Measurements from ENCODE around the gene GDF10. TPM values are rescaled to one million over a fixed set of nuclear protein-coding genes. Genes with fewer than 3 reads are reported as not detected.

GDF10 gene
- total and polyA plus RNA-seq, 2 donors (not counting 1 experiment from before 2014, with no cell fraction given): not detected

- no peak overlapping the region for H2AFZ ChIP-seq (ENCODE audit: insufficient read depth, low read depth, low read length, poor library complexity, severe bottlenecking)
- no peaks in the 10 kb centered on the region for H3K36me3 ChIP-seq (replicated peaks in 1 of 2; ENCODE audit: control extremely low read depth in 1 of 2, control insufficient read depth in 1 of 2, extremely low read depth in 1 of 2, insufficient read depth in 2 of 2, low read length in 1 of 2)
- DNase-seq: no peak
- no peaks in the 10 kb centered on the region for H4K20me1 ChIP-seq (ENCODE audit: control insufficient read depth, insufficient read depth, low read length, poor library complexity, severe bottlenecking)
- H3K4me1 ChIP-seq (ENCODE audit: control insufficient read depth in 2 of 2, insufficient read depth in 2 of 2, low read length in 2 of 2): peaks cover 0 to 1% of the 10 kb centered on the region in 2 donors
- no peak overlapping the region for H3K4me3 ChIP-seq (ENCODE audit: control extremely low read depth in 1 of 5, extremely low read depth in 1 of 5, insufficient read depth in 1 of 5, low read depth in 2 of 5, low read length in 4 of 5)
- no peak for ATAC-seq (ENCODE audit: low read depth)
- TF ChIP-seq EZH2 (IDR thresholded peaks at IDR 0.05; ENCODE audit: borderline replicate concordance, insufficient read depth, low read depth, low read length, poor library complexity, severe bottlenecking): no peak
- TF ChIP-seq CTCF (IDR thresholded peaks at IDR 0.05): no peak
- Mint-ChIP-seq H3K9me3 (ENCODE audit: insufficient read depth) (no peaks in the 10 kb centered on the region), H3K27ac (no peak overlapping the region), H3K4me1 (no peaks in the 10 kb centered on the region), H3K4me3 (no peak overlapping the region), H3K27me3 (peaks cover 37% of the 10 kb centered on the region)
- no peaks in the 10 kb centered on the region for H3K79me2 ChIP-seq (ENCODE audit: control insufficient read depth, insufficient read depth, low read length)
- WGBS (ENCODE audit: insufficient coverage): 86% methylated on average over 5 of the region's 5 CpGs
- POLR2A ChIA-PET: no interaction called here
- peaks cover 0 to 12% (median 5%) of the 10 kb centered on the region in 4 experiments for H3K27me3 ChIP-seq (replicated peaks in 1 of 4; ENCODE audit: control extremely low read depth in 1 of 4, control insufficient read depth in 3 of 4, insufficient read depth in 4 of 4, low read length in 3 of 4)
- intact Hi-C loops (cut with micrococcal nuclease): no loop called here
- no peak overlapping the region for H3K27ac ChIP-seq (ENCODE audit: low read length in 2 of 2)
- H3K4me2 ChIP-seq (replicated peaks; ENCODE audit: low read depth, low read length, poor library complexity, severe bottlenecking): no peak overlapping the region
- CTCF ChIA-PET: no interaction called here
- no peak overlapping the region for H3K9ac ChIP-seq (ENCODE audit: low read length)
- H3K9me3 ChIP-seq (ENCODE audit: control extremely low read depth in 1 of 3, control insufficient read depth in 2 of 3, insufficient read depth in 1 of 3, low read length in 2 of 3): no peaks in the 10 kb centered on the region
Observed at GRCh38 chr10:47295411-47295810, 4.6 kb upstream of the GDF10 start.

- Histone ChIP-seq H3K4me3 (ENCODE audit: control extremely low read depth in 1 of 5, extremely low read depth in 1 of 5, insufficient read depth in 1 of 5, low read depth in 2 of 5, low read length in 4 of 5) (no peak overlapping the region), H3K79me2 (ENCODE audit: control insufficient read depth, insufficient read depth, low read length) (no peaks in the 10 kb centered on the region), H2AFZ (ENCODE audit: insufficient read depth, low read depth, low read length, poor library complexity, severe bottlenecking) (no peak overlapping the region), H3K27ac (ENCODE audit: low read length in 2 of 2) (no peak overlapping the region), H3K36me3 (replicated peaks in 1 of 2; ENCODE audit: control extremely low read depth in 1 of 2, control insufficient read depth in 1 of 2, extremely low read depth in 1 of 2, insufficient read depth in 2 of 2, low read length in 1 of 2) (no peaks in the 10 kb centered on the region), H3K27me3 (replicated peaks in 1 of 4; ENCODE audit: control extremely low read depth in 1 of 4, control insufficient read depth in 3 of 4, insufficient read depth in 4 of 4, low read length in 3 of 4) (peaks cover 0 to 17% (median 7%) of the 10 kb centered on the region in 4 experiments), H3K9ac (ENCODE audit: low read length) (no peak overlapping the region), H4K20me1 (ENCODE audit: control insufficient read depth, insufficient read depth, low read length, poor library complexity, severe bottlenecking) (no peaks in the 10 kb centered on the region), H3K4me2 (replicated peaks; ENCODE audit: low read depth, low read length, poor library complexity, severe bottlenecking) (no peak overlapping the region), H3K9me3 (ENCODE audit: control extremely low read depth in 1 of 3, control insufficient read depth in 2 of 3, insufficient read depth in 1 of 3, low read length in 2 of 3) (no peaks in the 10 kb centered on the region), H3K4me1 (ENCODE audit: control insufficient read depth in 2 of 2, insufficient read depth in 2 of 2, low read length in 2 of 2) (peaks cover 0 to 6% of the 10 kb centered on the region in 2 donors)
- intact Hi-C loops (cut with micrococcal nuclease): no loop called here
- 20% methylated on average over 1 of the region's 12 CpGs for WGBS (ENCODE audit: insufficient coverage)
- peaks cover 3% of the 10 kb centered on the region for H3K4me1 Mint-ChIP-seq
- ChIA-PET CTCF (interaction anchor here (2.5 kb wide), 1 partner anchor 16 kb away, joined by 6 read pairs; no protein-coding TSS in a partner anchor), POLR2A (no interaction called here)
- DNase-seq (no peak), ATAC-seq (ENCODE audit: low read depth) (no peak)
- no peak overlapping the region for H3K4me3 Mint-ChIP-seq
- TF ChIP-seq EZH2 (IDR thresholded peaks at IDR 0.05; ENCODE audit: borderline replicate concordance, insufficient read depth, low read depth, low read length, poor library complexity, severe bottlenecking): no peak
- no peak for TF ChIP-seq CTCF (IDR thresholded peaks at IDR 0.05)
- no peak overlapping the region for H3K27ac Mint-ChIP-seq
- no peaks in the 10 kb centered on the region for H3K9me3 Mint-ChIP-seq (ENCODE audit: insufficient read depth)
- H3K27me3 Mint-ChIP-seq: peaks cover 43% of the 10 kb centered on the region
Observed at GRCh38 chr10:47296156-47296894, 3.7 kb upstream of the GDF10 start.
